NB4 (cell line): ENCODE results near the gene PTH2R.

ENCODE experiments used
- MYC ChIP-seq: IDR thresholded peaks from 2 replicates; pipeline ENCODE4 v1.6.1; 2011; ENCODE audit warnings: low read depth, low read length
- TF ChIP-seq, protein P1 (sequence below): IDR thresholded peaks from one replicate; pipeline ENCODE4 v1.5.1; 2012; ENCODE audit warnings: low read depth, low read length

DNA sequence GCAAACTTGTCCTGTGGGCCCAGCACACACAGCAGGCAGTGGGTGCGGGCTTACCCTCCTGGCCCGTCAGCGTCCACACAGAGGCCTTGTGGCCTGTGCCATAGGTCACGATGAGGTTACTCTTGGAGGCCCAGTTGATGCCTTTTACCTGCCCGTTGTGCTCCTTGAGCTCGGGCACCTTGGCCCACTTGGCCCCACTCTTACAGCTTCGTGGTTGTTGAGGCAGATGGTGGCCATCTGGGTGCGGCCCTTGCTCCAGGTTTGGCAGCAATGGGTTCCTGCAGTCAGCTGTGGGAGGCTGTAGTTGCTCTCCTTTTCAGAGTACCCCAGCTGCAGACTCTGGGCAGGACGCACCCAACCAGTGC is 45.5 kb upstream of the PTH2R start:
- TF ChIP-seq, protein P1, sequence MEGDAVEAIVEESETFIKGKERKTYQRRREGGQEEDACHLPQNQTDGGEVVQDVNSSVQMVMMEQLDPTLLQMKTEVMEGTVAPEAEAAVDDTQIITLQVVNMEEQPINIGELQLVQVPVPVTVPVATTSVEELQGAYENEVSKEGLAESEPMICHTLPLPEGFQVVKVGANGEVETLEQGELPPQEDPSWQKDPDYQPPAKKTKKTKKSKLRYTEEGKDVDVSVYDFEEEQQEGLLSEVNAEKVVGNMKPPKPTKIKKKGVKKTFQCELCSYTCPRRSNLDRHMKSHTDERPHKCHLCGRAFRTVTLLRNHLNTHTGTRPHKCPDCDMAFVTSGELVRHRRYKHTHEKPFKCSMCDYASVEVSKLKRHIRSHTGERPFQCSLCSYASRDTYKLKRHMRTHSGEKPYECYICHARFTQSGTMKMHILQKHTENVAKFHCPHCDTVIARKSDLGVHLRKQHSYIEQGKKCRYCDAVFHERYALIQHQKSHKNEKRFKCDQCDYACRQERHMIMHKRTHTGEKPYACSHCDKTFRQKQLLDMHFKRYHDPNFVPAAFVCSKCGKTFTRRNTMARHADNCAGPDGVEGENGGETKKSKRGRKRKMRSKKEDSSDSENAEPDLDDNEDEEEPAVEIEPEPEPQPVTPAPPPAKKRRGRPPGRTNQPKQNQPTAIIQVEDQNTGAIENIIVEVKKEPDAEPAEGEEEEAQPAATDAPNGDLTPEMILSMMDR, result no peak
- no peak for TF ChIP-seq MYC
